Panc1 (cell line): Measurements from ENCODE around the gene SEC11C. TPM values are rescaled to one million over a fixed set of nuclear protein-coding genes. Genes with fewer than 3 reads are reported as not detected.

Experiments
- ATAC-seq: fragments of 200-7000 bp; cut with Tn5 transposase; 2 replicates; pipeline ENCODE4 v1.9.1; 2020; ENCODE audit warnings: mild to moderate bottlenecking, moderate library complexity
- BruUV-seq: library from RNA; stranded (reverse); fragments of 400-500 nt; replicated peaks from 2 replicates; lab custom pipeline; 2021; lab: Mats Ljungman, UMichigan
- CTCF ChIA-PET: fragments of 300-600 bp; sonication (Branson Sonifier 250); formaldehyde crosslinking; loops from one replicate; lab custom pipeline; 2022; ENCODE audit warnings: antibody characterized with exemption; lab: Charles Lee
- POLR2A ChIA-PET: fragments of 300-600 bp; sonication (Branson Sonifier 250); formaldehyde crosslinking; loops from one replicate; lab custom pipeline; 2022; ENCODE audit warnings: antibody characterized with exemption; lab: Charles Lee
- DNase-seq: peaks from one replicate; pipeline ENCODE4 v3.0.0-alpha.2; 2010; ENCODE audit warnings: low read depth, low spot score
- H3K27ac ChIP-seq: 2 replicates; pipeline ENCODE4 v1.5.1; 2011; ENCODE audit warnings: mild to moderate bottlenecking, low read length, inconsistent platforms
- H3K27me3 ChIP-seq: fragments of 200-500 bp; sonication (Bioruptor generic); 2 replicates; pipeline ENCODE4 v1.6.0; 2014; ENCODE audit warnings: low read length, inconsistent platforms; ENCODE audit not compliant: control insufficient read depth, insufficient read depth
- H3K36me3 ChIP-seq: fragments of 200-500 bp; sonication (Bioruptor generic); 2 replicates; pipeline ENCODE4 v1.5.1; 2014; ENCODE audit warnings: inconsistent platforms, mild to moderate bottlenecking, low read length, moderate library complexity; ENCODE audit not compliant: control insufficient read depth, insufficient read depth
- H3K4me1 ChIP-seq: 2 replicates; pipeline ENCODE4 v1.5.1; 2011; ENCODE audit warnings: inconsistent platforms, mild to moderate bottlenecking, low read length, moderate library complexity; ENCODE audit not compliant: control insufficient read depth, insufficient read depth
- H3K4me3 ChIP-seq, 2 experiments: 2 replicates each; pipeline ENCODE4 v1.5.1; 2011 to 2012; ENCODE audit warnings: low read depth in 2 of 2, low read length in 2 of 2, mild to moderate bottlenecking in 2 of 2, inconsistent platforms in 1 of 2, moderate library complexity in 1 of 2
- H3K9me3 ChIP-seq: fragments of 200-500 bp; sonication (Bioruptor generic); 2 replicates; pipeline ENCODE4 v1.5.1; 2014; ENCODE audit warnings: low read depth, mild to moderate bottlenecking, inconsistent platforms, low read length, moderate library complexity; ENCODE audit not compliant: control insufficient read depth, insufficient read depth
- CTCF ChIP-seq: fragments of 450-650 bp; IDR thresholded peaks from 2 replicates; pipeline ENCODE4 v1.5.1; 2017; ENCODE audit warnings: mild to moderate bottlenecking
- POLR2AphosphoS5 ChIP-seq: IDR thresholded peaks from 2 replicates; pipeline ENCODE4 v1.6.1; 2012; ENCODE audit warnings: mild to moderate bottlenecking, low read depth, low read length, moderate library complexity
- REST ChIP-seq, 2 experiments: IDR thresholded peaks; 2 replicates each; pipeline ENCODE4 v1.6.1; 2011 to 2012; ENCODE audit warnings: low read depth in 2 of 2, control low read depth in 1 of 2, low read length in 1 of 2, mild to moderate bottlenecking in 1 of 2, moderate library complexity in 1 of 2; ENCODE audit not compliant: insufficient read depth in 1 of 2
- SIN3A ChIP-seq: IDR thresholded peaks from 2 replicates; pipeline ENCODE4 v1.6.1; 2012; ENCODE audit warnings: low read depth, mild to moderate bottlenecking, low read length, moderate library complexity, borderline replicate concordance; ENCODE audit not compliant: insufficient read depth
- TCF7L2 ChIP-seq: IDR thresholded peaks from 2 replicates; pipeline ENCODE4 v1.6.1; 2011; ENCODE audit warnings: mild to moderate bottlenecking, low read depth, low read length, inconsistent platforms
- in situ Hi-C: cut with HindIII; loops from 2 replicates; pipeline ENCODE4 v1.10.0; 2016; ENCODE audit warnings: low sequenced_read_pairs, low pct_unique_long_range_greater_than_20kb
- intact Hi-C: fragments of 100-400 bp; cut with micrococcal nuclease; formaldehyde crosslinking; loops from one replicate; pipeline ENCODE4 v1.10.0; 2022; ENCODE audit not compliant: unreplicated experiment
- total RNA-seq: library from RNA; stranded (reverse); gene quantifications from one replicate; pipeline ENCODE4 v1.2.1, GENCODE V29; 2021; ENCODE audit not compliant: unreplicated experiment

SEC11C gene
- total RNA-seq, 1 experiment from 2014 or later = 48.3 TPM

GRCh38 chr18:59129951-59130703 lies 9.6 kb upstream of the SEC11C start:
- ChIA-PET CTCF (no interaction called here), POLR2A (no interaction called here)
- ATAC-seq (no peak), DNase-seq (no peak)
- in situ Hi-C loops (no loop called here), intact Hi-C loops (no loop called here)
- Histone ChIP-seq H3K27me3 (peaks cover 6% of the 10 kb centered on the region; the same call in 1 of the 2 replicates), H3K4me3 (no peak overlapping the region), H3K27ac (no peak overlapping the region), H3K36me3 (no peaks in the 10 kb centered on the region), H3K4me1 (no peaks in the 10 kb centered on the region), H3K9me3 (no peaks in the 10 kb centered on the region)
- BruUV-seq = no TSS peak
- TF ChIP-seq TCF7L2 = no peak
- no peak for TF ChIP-seq CTCF
- no peak for TF ChIP-seq POLR2AphosphoS5
- no peak for TF ChIP-seq REST (IDR thresholded peaks at IDR 0.05; ENCODE audit: insufficient read depth in 1 of 2, low read depth in 2 of 2, low read length in 1 of 2)
- no peak for TF ChIP-seq SIN3A

GRCh38 chr18:59132810-59133465 lies 6.7 kb upstream of the SEC11C start:
- intact Hi-C loops = no loop called here
- DNase-seq (no peak), ATAC-seq (no peak)
- Histone ChIP-seq H3K9me3 (no peaks in the 10 kb centered on the region), H3K36me3 (no peaks in the 10 kb centered on the region), H3K4me3 (no peak overlapping the region), H3K4me1 (no peaks in the 10 kb centered on the region), H3K27ac (no peak overlapping the region), H3K27me3 (peaks cover 6% of the 10 kb centered on the region; the same call in 1 of the 2 replicates)
- POLR2A ChIA-PET = no interaction called here
- no TSS peak for BruUV-seq
- in situ Hi-C loops = no loop called here
- CTCF ChIA-PET = no interaction called here
- TF ChIP-seq SIN3A (no peak), REST (IDR thresholded peaks at IDR 0.05; ENCODE audit: insufficient read depth in 1 of 2, low read depth in 2 of 2, low read length in 1 of 2) (no peak), CTCF (no peak), TCF7L2 (no peak), POLR2AphosphoS5 (no peak)
